Right lobe of liver (tissue), 6 donors: ENCODE results near the gene RBM28. TPM values are rescaled to one million over a fixed set of nuclear protein-coding genes. Genes with fewer than 3 reads are reported as not detected.
"Not testable (repeated sequence)": the region's sequence is repeated elsewhere in the genome, so short reads cannot be mapped to it uniquely, and the experiment has no call there.

Source experiments
- ATAC-seq, 4 donors: fragments of 200-7000 bp; cut with Tn5 transposase; one replicate each; pipeline ENCODE4 v1.9.1; 2020; ENCODE audit warnings: mild to moderate bottlenecking in 4 of 4, moderate library complexity in 4 of 4
- DNase-seq, 3 donors: peaks; one replicate each; pipeline ENCODE4 v3.0.0-alpha.2; 2020
- H3K27ac ChIP-seq, 3 donors: fragments of 200-600 bp; one replicate each; pipeline ENCODE4 v1.8.0; 2022
- H3K27me3 ChIP-seq, 2 donors: fragments of 200-600 bp; one replicate each; pipeline ENCODE4 v1.8.0; 2022
- H3K36me3 ChIP-seq, 4 donors: fragments of 200-600 bp; sonication (generic) in 1 of 4; one replicate each; pipeline versions ENCODE4 v1.5.1 to v1.8.0; 2017 to 2022; ENCODE audit warnings: control low read depth in 1 of 4
- H3K4me1 ChIP-seq, 4 donors: fragments of 200-600 bp; sonication (generic) in 1 of 4; one replicate each; pipeline versions ENCODE4 v1.5.1 to v1.8.0; 2017 to 2022; ENCODE audit warnings: control low read depth in 1 of 4
- H3K4me3 ChIP-seq, 3 donors: fragments of 200-600 bp; one replicate each; pipeline ENCODE4 v1.8.0; 2022
- H3K9me3 ChIP-seq, 4 donors: fragments of 200-600 bp; sonication (generic) in 1 of 4; one replicate each; pipeline versions ENCODE4 v1.5.1 to v1.8.0; 2017 to 2022; ENCODE audit warnings: control low read depth in 1 of 4
- POLR2A ChIP-seq: fragments of 450-650 bp; IDR thresholded peaks from one replicate; pipeline ENCODE4 v1.6.1; 2017; ENCODE audit warnings: antibody characterized with exemption, mild to moderate bottlenecking
- WGBS: methylation state at CpG from one replicate; pipeline ENCODE4 v1.1.6; 2018; ENCODE audit warnings: low coverage, low lambda C conversion rate; ENCODE audit not compliant: insufficient coverage; ENCODE audit errors: missing lambda C conversion rate; 5-methylcytosine and 5-hydroxymethylcytosine counted together
- intact Hi-C, 2 donors: fragments of 100-400 bp; cut with DNase I; formaldehyde crosslinking; loops; one replicate each; pipeline versions ENCODE4 v1.11.2 to v1.14.1; 2022
- total RNA-seq, 6 experiments: library from RNA; depleted of rRNA in 2 of 6; stranded (reverse); fragments of >200 nt in 2 of 6; fragmentation: NEBNext Ultra II Directional in 3 of 6; extraction: Animal tissue kit (Norgen Biotek cat#: 25700) in 3 of 6; gene quantifications; one replicate each; pipeline versions ENCODE4 v1.1.0 to v1.2.4, GENCODE V29; 2016 to 2023
- TF ChIP-seq, protein P1 (sequence below), 4 donors: fragments of 200-600 bp in 3 of 4; fragments of 450-650 bp in 1 of 4; IDR thresholded peaks; one replicate each; pipeline versions ENCODE4 v1.5.1 to v1.8.0; 2016 to 2022; ENCODE audit warnings: antibody characterized with exemption in 4 of 4, mild to moderate bottlenecking in 2 of 4
- donor health status: DM: no; HTN: yes; CAD: no.
- donor health status: DM: no; HTN: no; CAD: no.
- donor health status: DM: no; HTN: no; CAD: no.
- donor health status: DM: no; HTN: yes; CAD: no.
- donor health status: DM: no; HTN: yes; CAD: no.

RBM28 gene
- total RNA-seq, 6 experiments from 2014 or later = 9.0 to 17.4 (median 11.1) TPM

DNA sequence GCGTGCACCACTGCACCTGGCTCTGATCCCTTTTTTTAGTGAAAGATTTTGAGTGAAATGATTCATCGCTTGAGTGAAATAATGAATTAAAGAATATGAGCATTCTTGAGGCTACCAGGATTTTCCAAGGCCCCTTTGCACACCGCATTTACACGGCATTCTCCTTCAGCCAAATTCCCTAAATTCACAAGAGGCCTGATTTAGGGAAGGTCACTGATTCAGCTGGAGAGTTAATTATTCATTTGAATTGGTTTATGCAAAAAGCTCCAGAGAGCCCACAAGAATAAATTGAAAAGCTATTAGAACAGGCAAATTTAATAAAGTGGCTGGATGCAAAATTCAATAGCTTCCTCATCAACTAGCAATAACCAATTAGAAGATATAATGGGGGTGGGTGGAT lies 56.2 kb downstream of the RBM28 start:
- 90% methylated on average over 4 of the region's 4 CpGs for WGBS
- no peaks in the 10 kb centered on the region for H3K27me3 ChIP-seq
- H3K27ac ChIP-seq = no peak overlapping the region
- H3K4me3 ChIP-seq = no peak overlapping the region
- DNase-seq (no peak), ATAC-seq (no peak)
- intact Hi-C loops = no loop called here
- TF ChIP-seq, protein P1, sequence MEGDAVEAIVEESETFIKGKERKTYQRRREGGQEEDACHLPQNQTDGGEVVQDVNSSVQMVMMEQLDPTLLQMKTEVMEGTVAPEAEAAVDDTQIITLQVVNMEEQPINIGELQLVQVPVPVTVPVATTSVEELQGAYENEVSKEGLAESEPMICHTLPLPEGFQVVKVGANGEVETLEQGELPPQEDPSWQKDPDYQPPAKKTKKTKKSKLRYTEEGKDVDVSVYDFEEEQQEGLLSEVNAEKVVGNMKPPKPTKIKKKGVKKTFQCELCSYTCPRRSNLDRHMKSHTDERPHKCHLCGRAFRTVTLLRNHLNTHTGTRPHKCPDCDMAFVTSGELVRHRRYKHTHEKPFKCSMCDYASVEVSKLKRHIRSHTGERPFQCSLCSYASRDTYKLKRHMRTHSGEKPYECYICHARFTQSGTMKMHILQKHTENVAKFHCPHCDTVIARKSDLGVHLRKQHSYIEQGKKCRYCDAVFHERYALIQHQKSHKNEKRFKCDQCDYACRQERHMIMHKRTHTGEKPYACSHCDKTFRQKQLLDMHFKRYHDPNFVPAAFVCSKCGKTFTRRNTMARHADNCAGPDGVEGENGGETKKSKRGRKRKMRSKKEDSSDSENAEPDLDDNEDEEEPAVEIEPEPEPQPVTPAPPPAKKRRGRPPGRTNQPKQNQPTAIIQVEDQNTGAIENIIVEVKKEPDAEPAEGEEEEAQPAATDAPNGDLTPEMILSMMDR (IDR thresholded peaks at IDR 0.05) = no peak
- TF ChIP-seq POLR2A = no peak
- no peaks in the 10 kb centered on the region for H3K9me3 ChIP-seq
- no peaks in the 10 kb centered on the region for H3K4me1 ChIP-seq
- no peaks in the 10 kb centered on the region for H3K36me3 ChIP-seq

DNA sequence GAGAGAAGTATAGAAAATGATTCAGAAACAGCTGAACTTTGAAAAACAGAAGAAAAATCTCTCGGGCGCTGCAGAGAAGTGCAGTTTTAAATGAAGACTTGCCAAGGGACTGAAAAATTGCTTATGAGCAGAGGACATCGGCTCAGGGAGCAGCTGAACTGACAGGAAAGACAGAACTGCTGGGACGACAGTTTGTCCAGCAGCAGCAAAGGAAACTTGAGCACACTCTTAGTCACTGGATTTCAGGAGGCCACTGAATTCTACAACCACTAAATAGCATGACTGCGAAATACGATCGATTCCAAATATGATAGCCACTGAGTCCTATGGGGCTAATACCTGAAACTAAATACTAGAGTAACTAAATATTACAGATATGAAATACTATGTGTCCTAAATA lies 59.6 kb downstream of the RBM28 start:
- Histone ChIP-seq H3K27me3 (no peaks in the 10 kb centered on the region), H3K4me1 (no peaks in the 10 kb centered on the region), H3K9me3 (no peaks in the 10 kb centered on the region), H3K4me3 (no peak overlapping the region), H3K36me3 (no peaks in the 10 kb centered on the region), H3K27ac (no peak overlapping the region)
- no peak for DNase-seq
- intact Hi-C loops = no loop called here
- TF ChIP-seq POLR2A = no peak
- TF ChIP-seq, protein P1 (IDR thresholded peaks at IDR 0.05) = no peak
- 86% methylated on average over 4 of the region's 7 CpGs for WGBS
- ATAC-seq = no peak

DNA sequence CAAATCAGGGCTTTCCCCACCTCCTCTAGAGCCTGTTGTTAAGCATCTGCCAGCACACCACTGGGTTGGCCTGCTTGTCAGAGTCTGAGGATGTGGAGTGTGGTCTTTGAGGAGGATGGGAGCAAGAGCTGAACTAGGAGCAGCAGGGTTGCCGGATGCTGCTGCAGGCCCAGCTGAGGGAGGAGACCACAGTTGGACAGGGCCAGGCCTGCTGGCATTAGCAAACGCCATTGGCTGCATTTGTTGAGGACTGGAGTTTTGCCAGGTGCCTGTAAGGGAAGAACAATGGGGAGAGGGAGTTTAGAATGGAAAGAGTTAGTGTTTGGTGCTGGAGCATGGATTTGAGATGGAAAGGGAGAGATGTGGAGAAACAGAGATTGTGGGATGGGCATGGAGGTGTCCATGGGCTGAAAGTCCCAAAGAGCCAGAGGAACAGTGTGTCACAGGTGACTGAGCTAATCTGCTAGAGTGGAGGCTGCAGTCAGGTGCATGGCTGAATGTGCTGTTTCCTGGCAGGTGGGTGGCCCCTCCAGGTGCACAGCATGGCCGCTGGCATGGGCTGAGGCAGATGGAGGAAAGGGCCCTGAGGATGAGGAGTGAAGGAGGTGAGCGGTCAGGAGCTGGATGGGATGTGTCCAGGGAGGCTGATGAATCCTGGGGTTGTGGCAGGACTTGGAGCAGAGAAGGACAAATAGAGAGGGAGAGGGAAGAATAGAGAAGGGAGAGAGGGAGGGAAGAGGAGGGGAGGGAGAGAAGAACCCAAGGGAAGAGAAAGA lies 61.9 kb downstream of the RBM28 start:
- DNase-seq = no peak

DNA sequence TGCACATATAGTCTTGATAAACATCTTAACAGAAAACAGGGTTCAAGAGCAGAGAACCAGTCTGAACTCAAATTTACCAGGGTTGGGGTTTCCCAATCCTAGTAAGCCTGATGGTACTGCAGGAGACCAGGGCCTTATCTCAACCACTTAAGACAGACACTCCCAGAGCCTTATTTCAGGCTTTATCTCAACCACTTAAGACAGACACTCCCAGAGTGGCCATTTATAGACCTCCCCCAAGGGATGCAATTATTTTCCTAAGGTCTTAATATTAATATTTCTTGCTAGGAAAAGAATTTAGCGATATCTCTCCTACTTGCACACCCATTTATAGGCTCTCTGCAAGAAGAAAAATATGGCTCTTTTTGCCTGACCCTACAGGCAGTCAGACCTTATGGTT lies 63.3 kb downstream of the RBM28 start:
- H3K27me3 ChIP-seq, H3K4me3 ChIP-seq, ATAC-seq, H3K27ac ChIP-seq, DNase-seq, intact Hi-C loops, H3K9me3 ChIP-seq, H3K4me1 ChIP-seq, H3K36me3 ChIP-seq: not testable (repeated sequence)
- WGBS = 78% methylated on average over 1 of the region's 1 CpG

More for the DNA sequence above, 61.9 kb downstream of the RBM28 start:
- Histone ChIP-seq H3K27ac (no peak overlapping the region), H3K9me3 (no peaks in the 10 kb centered on the region), H3K36me3 (no peaks in the 10 kb centered on the region), H3K27me3 (no peaks in the 10 kb centered on the region), H3K4me3 (no peak overlapping the region), H3K4me1 (no peaks in the 10 kb centered on the region)
- no peak for ATAC-seq
- intact Hi-C loops = no loop called here
- no peak for TF ChIP-seq POLR2A
- TF ChIP-seq, protein P1 (IDR thresholded peaks at IDR 0.05) = no peak
- WGBS = 83% methylated on average over 4 of the region's 4 CpGs

DNA sequence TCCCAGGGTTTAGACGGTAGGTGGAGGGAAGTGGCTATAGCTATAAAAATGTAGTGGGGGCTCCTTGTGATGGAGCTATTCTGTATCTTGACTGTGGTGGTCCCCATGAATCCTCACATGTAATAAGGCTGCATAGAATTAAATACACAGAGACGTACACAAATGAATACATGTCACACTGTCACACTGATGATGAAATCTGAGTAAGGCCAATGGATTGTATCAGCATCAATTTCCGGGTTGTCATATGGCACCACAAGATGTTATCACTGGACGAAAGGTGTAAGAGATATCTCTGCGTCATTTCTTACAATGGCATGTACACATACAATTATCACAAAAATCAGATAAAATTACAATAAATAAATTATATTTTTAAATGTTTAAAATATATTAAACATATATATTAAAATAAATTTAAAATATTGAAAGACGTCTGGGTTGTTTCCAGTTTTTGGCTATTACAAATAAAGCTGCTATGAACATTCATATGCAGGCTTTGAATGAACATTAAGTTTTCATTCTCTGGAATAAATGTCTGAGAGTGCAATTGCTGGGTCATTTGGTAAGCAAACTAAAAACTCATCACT lies 64.5 kb downstream of the RBM28 start:
- no peak for DNase-seq
- intact Hi-C loops = no loop called here
- H3K4me3 ChIP-seq = no peak overlapping the region
- no peaks in the 10 kb centered on the region for H3K27me3 ChIP-seq
- H3K27ac ChIP-seq = no peak overlapping the region
- no peak for TF ChIP-seq POLR2A
- TF ChIP-seq, protein P1 (IDR thresholded peaks at IDR 0.05) = no peak
- no peak for ATAC-seq
- peaks cover 0 to 14% (median 0%) of the 10 kb centered on the region in 4 donors for H3K4me1 ChIP-seq
- WGBS = 77% methylated on average over 6 of the region's 6 CpGs
- H3K9me3 ChIP-seq = no peaks in the 10 kb centered on the region
- no peaks in the 10 kb centered on the region for H3K36me3 ChIP-seq
